Measurements from ENCODE around the gene FAM98B.

DNA sequence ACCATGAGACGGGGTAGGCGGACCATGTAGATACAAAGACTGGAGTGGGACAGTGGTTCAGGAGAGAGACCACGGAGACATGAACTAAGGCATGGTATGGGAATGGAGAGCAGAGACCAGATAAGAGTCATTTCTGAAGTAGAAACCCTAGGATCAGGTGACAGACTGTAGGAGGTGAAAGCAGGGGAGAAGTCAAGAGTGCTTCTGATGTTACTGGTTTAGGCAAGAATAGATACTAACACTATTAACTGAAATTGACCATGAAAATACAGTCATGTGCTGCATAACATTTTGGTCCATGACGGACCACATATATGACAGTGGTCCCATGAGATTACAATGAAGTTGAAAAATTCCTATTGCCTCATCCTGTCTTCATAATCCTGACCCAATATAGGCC is 69.0 kb downstream of the FAM98B start:
- TF ChIP-seq, protein P1, sequence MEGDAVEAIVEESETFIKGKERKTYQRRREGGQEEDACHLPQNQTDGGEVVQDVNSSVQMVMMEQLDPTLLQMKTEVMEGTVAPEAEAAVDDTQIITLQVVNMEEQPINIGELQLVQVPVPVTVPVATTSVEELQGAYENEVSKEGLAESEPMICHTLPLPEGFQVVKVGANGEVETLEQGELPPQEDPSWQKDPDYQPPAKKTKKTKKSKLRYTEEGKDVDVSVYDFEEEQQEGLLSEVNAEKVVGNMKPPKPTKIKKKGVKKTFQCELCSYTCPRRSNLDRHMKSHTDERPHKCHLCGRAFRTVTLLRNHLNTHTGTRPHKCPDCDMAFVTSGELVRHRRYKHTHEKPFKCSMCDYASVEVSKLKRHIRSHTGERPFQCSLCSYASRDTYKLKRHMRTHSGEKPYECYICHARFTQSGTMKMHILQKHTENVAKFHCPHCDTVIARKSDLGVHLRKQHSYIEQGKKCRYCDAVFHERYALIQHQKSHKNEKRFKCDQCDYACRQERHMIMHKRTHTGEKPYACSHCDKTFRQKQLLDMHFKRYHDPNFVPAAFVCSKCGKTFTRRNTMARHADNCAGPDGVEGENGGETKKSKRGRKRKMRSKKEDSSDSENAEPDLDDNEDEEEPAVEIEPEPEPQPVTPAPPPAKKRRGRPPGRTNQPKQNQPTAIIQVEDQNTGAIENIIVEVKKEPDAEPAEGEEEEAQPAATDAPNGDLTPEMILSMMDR (conservative IDR thresholded peaks at IDR 0.05; ENCODE audit: low read depth in 2 of 2), result no peak
- no peak for TF ChIP-seq POLR2AphosphoS5 (IDR thresholded peaks at IDR 0.05; ENCODE audit: low read depth)
- no peak for TF ChIP-seq EZH2 (IDR thresholded peaks at IDR 0.05; ENCODE audit: low read depth, unreplicated experiment)
- no peak for TF ChIP-seq CREB1 (CRISPR knock-in tag; IDR thresholded peaks at IDR 0.05; ENCODE audit: low read depth)
- TF ChIP-seq JUNB (IDR thresholded peaks at IDR 0.05; ENCODE audit: unreplicated experiment), result no peak
- TF ChIP-seq ETS1 (IDR thresholded peaks at IDR 0.05), result no peak

Measured in GM23338 (cell line).